Cardiac muscle cell (in vitro differentiated cells and primary cell): ENCODE results near the gene ATP5F1E. TPM values are rescaled to one million over a fixed set of nuclear protein-coding genes. Genes with fewer than 3 reads are reported as not detected.

ENCODE experiments used
- DNase-seq, 2 donors: peaks; one replicate each; pipeline versions ENCODE4 v3.0.0 to v3.0.0-alpha.2; 2010 to 2017; ENCODE audit warnings: low read depth in 1 of 2, low spot score in 1 of 2
- H3K27ac ChIP-seq: fragments of 200-600 bp; sonication (generic); 2 replicates; pipeline ENCODE4 v1.5.1; 2016
- H3K27me3 ChIP-seq: fragments of 200-600 bp; sonication (generic); 2 replicates; pipeline ENCODE4 v1.6.0; 2016; ENCODE audit warnings: control low read depth
- H3K36me3 ChIP-seq: fragments of 200-600 bp; sonication (generic); 2 replicates; pipeline ENCODE4 v1.5.1; 2016; ENCODE audit warnings: control low read depth
- H3K4me1 ChIP-seq: fragments of 200-600 bp; sonication (generic); 2 replicates; pipeline ENCODE4 v1.8.1; 2017; ENCODE audit warnings: low read depth, mild to moderate bottlenecking, mixed run types
- H3K4me3 ChIP-seq: fragments of 200-600 bp; sonication (generic); 2 replicates; pipeline ENCODE4 v1.5.1; 2016; ENCODE audit warnings: mild to moderate bottlenecking
- H3K9me3 ChIP-seq: fragments of 200-600 bp; sonication (generic); 2 replicates; pipeline ENCODE4 v1.5.1; 2017; ENCODE audit warnings: low read depth, mild to moderate bottlenecking, control low read depth
- polyA plus RNA-seq: library from polyadenylated mRNA; unstranded; fragments of >200 nt; fragmentation: Nextera tagmentation; extraction: Ambion mirVana; gene quantifications from 2 replicates; pipeline ENCODE4 v1.2.1, GENCODE V29; 2016
- total RNA-seq: library from RNA; depleted of rRNA; stranded (reverse); fragments of >200 nt; gene quantifications from 2 replicates; pipeline ENCODE4 v1.2.3, GENCODE V29; 2016
- TF ChIP-seq, protein P1 (sequence below): IDR thresholded peaks from 2 replicates; pipeline ENCODE4 v1.5.1; 2012; ENCODE audit warnings: low read depth, mild to moderate bottlenecking, low read length

The ATP5F1E gene
- total and polyA plus RNA-seq, 2 experiments from 2014 or later: 17.9 to 281 TPM

DNA sequence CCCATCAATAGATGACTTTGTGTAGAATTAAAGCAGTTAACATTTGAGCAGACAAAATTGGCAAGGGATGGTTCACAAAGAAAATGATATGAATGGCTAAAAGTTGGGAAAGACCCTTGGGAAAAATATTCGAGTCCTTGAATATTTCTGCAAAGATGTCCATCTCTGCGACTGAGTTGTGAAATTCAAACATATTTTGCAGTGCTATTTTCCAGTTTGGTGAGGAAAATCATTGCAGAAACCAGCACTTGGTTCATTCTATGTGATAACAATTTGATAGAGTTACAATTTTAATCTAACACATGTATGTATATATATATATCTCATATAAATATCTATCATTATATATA is 16.5 kb upstream of the ATP5F1E start:
- peaks cover 7% of the 10 kb centered on the region for H3K27me3 ChIP-seq
- no peaks in the 10 kb centered on the region for H3K4me1 ChIP-seq
- no peak overlapping the region for H3K4me3 ChIP-seq
- TF ChIP-seq, protein P1, sequence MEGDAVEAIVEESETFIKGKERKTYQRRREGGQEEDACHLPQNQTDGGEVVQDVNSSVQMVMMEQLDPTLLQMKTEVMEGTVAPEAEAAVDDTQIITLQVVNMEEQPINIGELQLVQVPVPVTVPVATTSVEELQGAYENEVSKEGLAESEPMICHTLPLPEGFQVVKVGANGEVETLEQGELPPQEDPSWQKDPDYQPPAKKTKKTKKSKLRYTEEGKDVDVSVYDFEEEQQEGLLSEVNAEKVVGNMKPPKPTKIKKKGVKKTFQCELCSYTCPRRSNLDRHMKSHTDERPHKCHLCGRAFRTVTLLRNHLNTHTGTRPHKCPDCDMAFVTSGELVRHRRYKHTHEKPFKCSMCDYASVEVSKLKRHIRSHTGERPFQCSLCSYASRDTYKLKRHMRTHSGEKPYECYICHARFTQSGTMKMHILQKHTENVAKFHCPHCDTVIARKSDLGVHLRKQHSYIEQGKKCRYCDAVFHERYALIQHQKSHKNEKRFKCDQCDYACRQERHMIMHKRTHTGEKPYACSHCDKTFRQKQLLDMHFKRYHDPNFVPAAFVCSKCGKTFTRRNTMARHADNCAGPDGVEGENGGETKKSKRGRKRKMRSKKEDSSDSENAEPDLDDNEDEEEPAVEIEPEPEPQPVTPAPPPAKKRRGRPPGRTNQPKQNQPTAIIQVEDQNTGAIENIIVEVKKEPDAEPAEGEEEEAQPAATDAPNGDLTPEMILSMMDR: no peak
- no peak overlapping the region for H3K27ac ChIP-seq
- no peaks in the 10 kb centered on the region for H3K9me3 ChIP-seq
- no peaks in the 10 kb centered on the region for H3K36me3 ChIP-seq
- no peak for DNase-seq

DNA sequence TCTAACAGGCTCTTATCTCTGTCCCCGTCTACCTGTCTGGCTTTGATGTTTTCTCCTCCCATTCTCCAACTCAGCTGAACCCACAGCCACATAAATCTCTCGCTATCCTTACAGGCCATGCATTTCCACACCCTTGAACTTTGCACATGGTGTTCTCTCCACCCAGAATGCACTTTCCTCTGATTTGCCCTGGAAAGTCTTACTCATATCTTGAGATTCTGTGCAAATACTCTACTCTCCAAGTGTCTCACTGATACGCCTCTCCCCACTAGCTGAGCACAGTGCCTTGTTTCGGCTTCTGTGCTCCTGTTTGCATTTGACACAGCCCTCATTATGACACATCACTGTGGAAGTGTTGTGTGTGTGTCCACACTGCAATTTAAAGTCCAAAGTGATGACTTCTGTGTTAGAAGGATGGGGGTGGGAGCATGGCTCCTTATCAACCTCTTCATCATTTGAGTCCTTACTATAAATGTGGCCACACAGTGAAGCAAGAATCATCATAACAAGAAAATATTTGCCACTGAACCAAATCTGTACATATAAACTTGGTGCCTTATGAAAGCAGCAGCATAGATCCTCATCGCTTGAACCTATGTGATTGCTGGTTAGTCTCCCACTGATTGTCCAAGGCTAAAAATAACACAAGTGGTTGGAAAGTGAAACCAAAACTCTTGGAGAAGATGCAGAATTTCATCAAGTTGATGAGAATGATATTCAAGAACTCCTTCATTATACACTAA is 16.0 kb upstream of the ATP5F1E start:
- Histone ChIP-seq H3K36me3 (no peaks in the 10 kb centered on the region), H3K4me1 (no peaks in the 10 kb centered on the region), H3K27ac (no peak overlapping the region), H3K4me3 (no peak overlapping the region), H3K27me3 (peaks cover 7% of the 10 kb centered on the region), H3K9me3 (no peaks in the 10 kb centered on the region)
- TF ChIP-seq, protein P1: no peak
- DNase-seq: peak in 1 of 2 donors; percentile 69

DNA sequence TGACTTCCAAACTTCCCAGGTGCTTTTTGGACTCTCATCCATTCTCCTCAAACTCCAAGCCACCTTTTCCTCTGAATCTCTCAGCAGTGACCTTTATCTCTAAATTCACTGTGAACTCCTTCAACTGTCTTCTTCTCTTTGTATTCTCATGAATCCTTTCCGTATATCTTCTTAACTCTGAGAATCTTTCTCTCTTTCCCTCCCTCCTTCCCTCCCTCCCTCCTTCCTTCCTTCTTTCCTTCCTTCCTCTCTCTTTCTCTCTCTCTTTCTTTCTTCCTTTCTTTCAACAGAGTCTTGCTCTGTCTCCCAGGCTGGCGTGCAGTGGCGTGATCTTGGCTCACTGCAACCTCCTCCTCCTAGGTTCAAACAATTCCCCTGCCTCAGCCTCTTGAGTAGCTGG is 14.7 kb upstream of the ATP5F1E start:
- no peak for DNase-seq
- H3K36me3 ChIP-seq: no peaks in the 10 kb centered on the region
- no peaks in the 10 kb centered on the region for H3K9me3 ChIP-seq
- no peak overlapping the region for H3K4me3 ChIP-seq
- no peak overlapping the region for H3K27ac ChIP-seq
- TF ChIP-seq, protein P1: no peak
- peaks cover 7% of the 10 kb centered on the region for H3K27me3 ChIP-seq
- H3K4me1 ChIP-seq: no peaks in the 10 kb centered on the region

DNA sequence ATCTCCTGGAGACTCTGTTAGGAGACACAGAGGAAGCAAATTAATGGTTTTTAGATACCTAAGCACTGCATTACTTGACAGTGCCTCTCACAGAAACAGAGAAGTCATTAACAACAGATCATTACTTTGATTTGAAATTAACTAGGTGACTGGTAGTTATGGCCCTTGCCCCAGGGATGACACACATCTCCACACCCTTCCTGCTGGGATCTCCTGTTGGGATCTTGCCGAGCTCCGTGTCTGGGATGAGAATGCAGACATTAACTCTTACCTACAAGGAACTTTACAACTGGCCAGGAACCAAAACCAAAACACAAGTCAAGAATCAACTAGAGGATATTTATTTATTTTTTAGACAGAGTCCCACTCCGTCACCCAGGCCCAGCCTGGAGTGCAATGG is 12.7 kb upstream of the ATP5F1E start:
- H3K9me3 ChIP-seq: no peaks in the 10 kb centered on the region
- TF ChIP-seq, protein P1: no peak
- no peaks in the 10 kb centered on the region for H3K4me1 ChIP-seq
- no peaks in the 10 kb centered on the region for H3K36me3 ChIP-seq
- H3K27ac ChIP-seq: no peak overlapping the region
- DNase-seq: no peak
- no peak overlapping the region for H3K4me3 ChIP-seq
- no peaks in the 10 kb centered on the region for H3K27me3 ChIP-seq

DNA sequence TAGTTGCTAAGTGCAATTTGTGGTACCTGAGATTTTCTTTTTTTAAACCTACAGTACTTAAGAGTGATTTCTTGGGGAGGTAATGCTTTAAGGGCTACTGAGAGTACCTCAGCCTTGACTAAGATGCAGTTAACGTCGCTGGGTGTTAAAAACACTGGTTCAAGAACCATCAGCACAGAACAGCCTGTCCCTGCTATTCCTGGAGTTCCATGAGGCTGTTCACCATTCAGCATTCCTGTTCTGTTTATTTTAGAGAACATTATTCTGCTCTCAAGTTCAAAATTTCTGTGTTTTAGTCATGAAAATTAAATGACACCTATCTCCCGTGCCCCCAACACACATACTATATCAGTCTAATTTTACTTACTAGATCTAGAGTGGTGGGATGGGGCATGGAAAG is 12.2 kb upstream of the ATP5F1E start:
- no peaks in the 10 kb centered on the region for H3K4me1 ChIP-seq
- H3K27me3 ChIP-seq: no peaks in the 10 kb centered on the region
- no peaks in the 10 kb centered on the region for H3K36me3 ChIP-seq
- H3K27ac ChIP-seq: no peak overlapping the region
- no peak for DNase-seq
- TF ChIP-seq, protein P1: no peak
- H3K4me3 ChIP-seq: no peak overlapping the region
- H3K9me3 ChIP-seq: no peaks in the 10 kb centered on the region
